ENCODE measurements around the gene VIT. TPM values are rescaled to one million over a fixed set of nuclear protein-coding genes. Genes with fewer than 3 reads are reported as not detected.
"Not testable (repeated sequence)": the region's sequence is repeated elsewhere in the genome, so short reads cannot be mapped to it uniquely, and the experiment has no call there.

VIT gene
- total and polyA plus RNA-seq, 10 donors, result 0.05 to 0.74 (median 0.38) TPM; not detected in 6

GRCh38 chr2:36682562-36682961, 13.9 kb upstream of the VIT start:
- TF ChIP-seq POLR2AphosphoS5 (IDR thresholded peaks at IDR 0.05), result no peak
- no peak for TF ChIP-seq POLR2A (IDR thresholded peaks at IDR 0.05)
- TF ChIP-seq CTCF (IDR thresholded peaks at IDR 0.05 in 8 of 11, conservative IDR thresholded peaks at IDR 0.05 in 3 of 11), result no peak
- intact Hi-C loops (cut with DNase I; ENCODE audit: low total_unique reads), result no loop called here
- WGBS, 5 donors, result 71 to 84% (median 74%) methylated on average over 6 of the region's 6 CpGs
- Histone ChIP-seq H3K36me3 (no peaks in the 10 kb centered on the region), H3K9me3 (peaks cover 0 to 22% (median 15%) of the 10 kb centered on the region in 8 donors), H3K27ac (no peak overlapping the region), H3K27me3 (replicated peaks in 1 of 7) (peaks cover 0 to 5% (median 0%) of the 10 kb centered on the region in 7 donors), H3K4me1 (peaks cover 0 to 4% (median 0%) of the 10 kb centered on the region in 6 donors), H3K4me3 (no peak overlapping the region)
- DNase-seq, result no peak

- WGBS, 5 donors, result 46 to 84% (median 60%) methylated on average over 2 of the region's 2 CpGs
- H3K36me3 ChIP-seq, result no peaks in the 10 kb centered on the region
- peaks cover 0 to under 1% (median 0%) of the 10 kb centered on the region in 6 donors for H3K4me1 ChIP-seq
- H3K27ac ChIP-seq, result no peak overlapping the region
- DNase-seq, result no peak
- peaks cover 0 to 20% (median 14%) of the 10 kb centered on the region in 8 donors for H3K9me3 ChIP-seq
- H3K27me3 ChIP-seq (replicated peaks in 1 of 7), result peaks cover 0 to 5% (median 0%) of the 10 kb centered on the region in 7 donors
- TF ChIP-seq POLR2AphosphoS5 (IDR thresholded peaks at IDR 0.05) (no peak), POLR2A (IDR thresholded peaks at IDR 0.05) (no peak), CTCF (IDR thresholded peaks at IDR 0.05 in 8 of 11, conservative IDR thresholded peaks at IDR 0.05 in 3 of 11) (no peak)
- intact Hi-C loops (cut with DNase I; ENCODE audit: low total_unique reads), result no loop called here
- H3K4me3 ChIP-seq, result no peak overlapping the region
Measured at GRCh38 chr2:36683002-36683401, 13.5 kb upstream of the VIT start.

- H3K4me3 ChIP-seq; H3K4me1 ChIP-seq; H3K27me3 ChIP-seq (replicated peaks in 1 of 7); H3K27ac ChIP-seq; H3K9me3 ChIP-seq; DNase-seq; intact Hi-C loops (cut with DNase I; ENCODE audit: low total_unique reads); H3K36me3 ChIP-seq: not testable (repeated sequence)
- WGBS, 5 donors, result 93 to 99% (median 99%) methylated on average over 18 to 30 of the region's 30 CpGs
Measured at GRCh38 chr2:36688291-36688690, 8.2 kb upstream of the VIT start.

- H3K4me3 ChIP-seq; intact Hi-C loops (cut with DNase I; ENCODE audit: low total_unique reads); H3K27ac ChIP-seq; H3K9me3 ChIP-seq; H3K4me1 ChIP-seq; DNase-seq; H3K27me3 ChIP-seq (replicated peaks in 1 of 7); H3K36me3 ChIP-seq: not testable (repeated sequence)
- WGBS, 5 donors, result 65 to 86% (median 80%) methylated on average over 15 of the region's 15 CpGs
Measured at GRCh38 chr2:36689013-36689412, 7.5 kb upstream of the VIT start.

GRCh38 chr2:36692121-36692520, 4.4 kb upstream of the VIT start:
- intact Hi-C loops (cut with DNase I; ENCODE audit: low total_unique reads), result no loop called here
- WGBS, 5 donors, result 39 to 49% (median 47%) methylated on average over 2 of the region's 2 CpGs
- DNase-seq, result no peak
- H3K4me3 ChIP-seq, result no peak overlapping the region
- H3K27ac ChIP-seq, result no peak overlapping the region
- no peaks in the 10 kb centered on the region for H3K9me3 ChIP-seq
- no peaks in the 10 kb centered on the region for H3K36me3 ChIP-seq
- H3K4me1 ChIP-seq, result no peaks in the 10 kb centered on the region
- no peaks in the 10 kb centered on the region for H3K27me3 ChIP-seq (replicated peaks in 1 of 7)
- TF ChIP-seq POLR2AphosphoS5 (IDR thresholded peaks at IDR 0.05) (no peak), POLR2A (IDR thresholded peaks at IDR 0.05) (no peak), CTCF (IDR thresholded peaks at IDR 0.05 in 8 of 11, conservative IDR thresholded peaks at IDR 0.05 in 3 of 11) (no peak)

Data from spleen (tissue), 11 donors.